Kidney tubule cell (primary cell): ENCODE results near the gene SCYGR6.
A peak's percentile ranks its signal among the peaks of the same experiment; 100 is the strongest.
"Not testable (repeated sequence)": the region's sequence is repeated elsewhere in the genome, so short reads cannot be mapped to it uniquely, and the experiment has no call there.

Experiments used
- DNase-seq: peaks from one replicate; pipeline ENCODE4 v3.0.0-alpha.2; 2018; ENCODE audit warnings: low spot score

The SCYGR6 gene, protein sequence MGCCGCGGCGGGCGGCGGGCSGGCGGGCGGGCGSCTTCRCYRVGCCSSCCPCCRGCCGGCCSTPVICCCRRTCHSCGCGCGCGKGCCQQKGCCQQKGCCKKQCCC

DNA sequence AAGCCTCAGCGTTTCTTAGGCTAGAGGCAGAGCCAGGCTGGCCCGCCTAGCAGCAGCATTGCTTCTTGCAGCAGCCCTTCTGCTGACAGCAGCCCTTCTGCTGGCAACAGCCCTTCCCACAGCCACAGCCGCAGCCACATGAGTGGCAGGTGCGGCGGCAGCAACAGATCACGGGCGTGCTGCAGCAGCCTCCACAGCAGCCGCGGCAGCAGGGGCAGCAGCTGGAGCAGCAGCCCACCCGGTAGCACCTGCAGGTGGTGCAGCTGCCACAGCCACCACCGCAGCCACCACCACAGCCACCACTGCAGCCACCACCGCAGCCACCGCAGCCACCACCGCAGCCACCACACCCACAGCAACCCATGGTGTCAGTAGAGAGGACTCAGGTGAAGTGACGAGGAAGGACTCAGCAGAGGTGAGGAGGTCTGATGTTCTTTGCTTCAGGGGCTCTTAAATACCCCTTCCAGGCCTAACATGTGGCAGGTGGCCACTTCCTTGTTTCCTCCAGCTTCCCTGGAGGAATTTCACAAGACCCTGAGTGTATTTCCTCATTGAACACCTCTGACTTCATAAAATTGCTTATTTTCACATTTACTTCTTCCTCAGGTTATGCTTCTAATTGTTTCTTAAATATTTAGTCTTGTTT, at the start of gene SCYGR6:
Gene SCYGR6, minus strand, starts transcription at position 364 of the 646 bp plus-strand sequence. Its CDS starts 0 bp downstream, at position 364.
- DNase-seq, result no peak

DNA sequence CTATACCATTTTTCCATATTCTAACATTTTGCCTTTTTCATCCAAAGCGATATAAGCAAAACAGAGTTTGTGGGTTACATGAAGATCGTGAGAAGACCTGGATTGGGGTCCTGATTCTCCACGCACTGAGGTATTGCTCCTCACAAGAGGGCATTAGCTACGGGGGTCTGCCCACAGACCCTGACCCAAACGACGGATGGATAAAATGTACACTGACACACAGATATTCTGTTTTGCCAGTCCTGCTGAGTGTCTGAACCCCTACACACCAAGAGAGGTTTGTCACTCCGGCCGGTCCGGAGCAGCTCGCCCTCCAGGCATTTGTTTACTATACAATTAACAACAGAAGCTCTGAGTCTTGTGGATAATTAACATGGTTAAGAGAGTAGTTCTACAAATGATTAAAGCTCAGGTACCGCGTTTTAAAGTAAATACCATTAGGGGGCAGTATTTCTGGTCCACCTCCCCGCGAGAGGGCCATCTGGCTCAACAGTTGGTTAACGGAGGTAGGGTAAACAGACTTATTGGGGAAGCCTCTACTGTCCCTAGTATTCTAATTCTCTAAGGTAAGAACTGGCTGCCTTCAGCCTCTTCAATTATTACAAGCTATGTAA, 49.6 kb upstream of the SCYGR6 start:
- DNase-seq, result peak; percentile 68

DNA sequence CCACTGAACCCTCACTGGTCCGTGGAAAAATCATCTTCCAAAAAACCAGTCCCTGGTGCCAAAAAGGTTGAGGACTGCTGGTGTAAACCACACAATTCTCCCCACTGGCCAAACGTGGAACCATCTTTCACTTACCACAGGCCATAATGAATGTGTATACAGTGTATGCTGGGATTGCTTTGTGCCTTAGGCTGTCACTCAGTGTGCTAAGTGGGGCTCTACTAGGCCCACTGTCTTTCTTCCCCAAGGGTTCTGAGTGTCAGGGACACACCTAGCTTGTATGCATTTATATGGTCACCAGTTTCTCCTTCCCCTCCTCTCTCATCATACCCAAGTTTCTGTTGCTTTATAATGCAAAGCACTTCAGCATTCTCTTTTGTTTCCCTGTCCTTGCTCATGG, 48.4 kb upstream of the SCYGR6 start:
- DNase-seq, result no peak

DNA sequence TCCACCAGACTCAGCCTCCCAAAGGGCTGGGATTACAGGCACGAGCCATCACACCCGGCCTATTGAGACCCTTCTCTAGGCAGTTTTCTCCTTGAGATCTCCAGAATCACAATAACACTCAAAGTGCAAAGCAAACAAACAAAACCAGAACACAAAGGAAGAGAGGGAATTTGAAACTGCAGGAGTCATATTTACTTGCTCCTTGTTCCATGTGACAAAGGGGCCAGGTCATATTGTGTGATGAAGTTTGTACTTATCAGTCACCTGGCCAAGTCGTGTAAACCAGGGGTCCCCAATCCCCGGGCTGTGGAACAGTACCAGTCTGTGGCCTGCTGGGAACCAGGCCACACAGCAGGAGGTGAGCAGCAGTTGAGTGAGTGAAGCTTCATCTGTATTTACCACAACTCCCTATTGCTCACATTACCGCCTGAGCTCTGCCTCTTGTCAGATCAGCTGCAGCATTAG, 47.7 kb upstream of the SCYGR6 start:
- no peak for DNase-seq

DNA sequence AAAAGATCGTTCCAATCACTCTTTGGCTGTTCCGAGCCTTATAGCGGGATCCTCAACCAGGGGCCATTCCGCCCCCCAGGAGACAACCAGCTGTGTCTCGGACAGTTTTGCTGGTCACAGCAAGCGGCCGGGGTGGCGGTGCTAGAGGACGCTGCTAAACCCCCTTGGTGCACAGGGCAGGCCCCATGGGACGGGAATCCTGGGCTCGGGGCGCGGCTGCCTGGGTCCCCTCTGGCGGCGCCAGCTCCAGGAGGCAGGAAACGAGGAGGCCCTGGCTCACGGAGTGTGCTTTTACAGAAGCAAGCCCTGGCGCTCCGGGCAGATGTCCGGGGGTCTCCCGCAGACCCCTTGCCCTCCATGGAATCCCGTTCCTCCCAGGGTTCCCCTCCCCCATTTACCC, 43.3 kb upstream of the SCYGR6 start:
- no peak for DNase-seq

DNA sequence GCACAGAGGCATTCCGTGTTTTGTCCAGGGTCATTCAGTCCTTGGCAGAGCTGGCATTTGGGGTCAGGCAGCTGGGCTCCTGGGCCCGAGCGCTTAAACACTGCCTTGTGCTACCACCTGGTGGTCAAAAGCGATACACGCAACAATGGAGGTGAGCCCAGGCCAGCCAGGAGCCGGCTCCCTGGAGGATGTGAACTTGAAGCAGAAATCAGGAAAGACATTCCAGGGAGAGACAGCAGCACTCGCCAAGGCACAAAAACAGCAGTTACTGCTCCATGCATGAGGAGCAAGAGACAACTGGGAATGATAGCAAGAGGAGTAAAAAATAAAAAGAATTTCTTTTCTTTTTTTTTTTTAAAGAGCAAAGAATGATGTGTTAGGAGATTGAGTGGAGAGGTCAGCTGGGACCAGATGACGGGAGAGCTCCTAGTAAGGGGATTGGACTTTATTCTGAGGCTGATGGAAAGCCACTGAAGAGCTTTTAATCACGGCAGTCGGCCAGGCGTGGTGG, 41.9 kb upstream of the SCYGR6 start:
- peak; percentile 84 for DNase-seq

DNA sequence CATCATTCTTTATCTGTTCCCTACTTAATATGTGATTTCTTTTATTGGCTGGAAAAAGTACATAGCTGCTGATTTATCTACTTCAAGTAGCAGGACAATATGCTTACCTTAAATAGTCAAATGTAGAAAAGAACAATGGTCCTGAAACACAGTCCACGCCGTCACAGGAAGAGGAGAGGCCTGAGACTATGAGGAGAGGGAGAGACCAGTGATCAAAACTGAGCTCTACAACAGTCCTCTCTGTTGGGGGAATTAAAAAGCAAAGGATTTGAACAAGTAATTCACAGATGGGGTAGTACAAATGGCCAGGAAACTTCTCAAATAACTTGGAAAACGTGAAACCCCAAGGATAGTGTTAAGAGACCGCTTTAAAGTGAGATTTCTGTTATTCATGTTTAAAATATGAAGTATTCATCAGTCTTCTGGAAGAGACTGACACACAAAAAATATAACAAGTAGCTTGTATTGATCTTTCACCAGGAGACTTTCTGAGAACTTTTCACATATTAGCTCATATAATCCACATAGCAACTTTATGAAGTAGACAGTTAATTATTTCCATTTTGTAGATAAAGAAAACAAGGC, 41.3 kb upstream of the SCYGR6 start:
- no peak for DNase-seq

DNA sequence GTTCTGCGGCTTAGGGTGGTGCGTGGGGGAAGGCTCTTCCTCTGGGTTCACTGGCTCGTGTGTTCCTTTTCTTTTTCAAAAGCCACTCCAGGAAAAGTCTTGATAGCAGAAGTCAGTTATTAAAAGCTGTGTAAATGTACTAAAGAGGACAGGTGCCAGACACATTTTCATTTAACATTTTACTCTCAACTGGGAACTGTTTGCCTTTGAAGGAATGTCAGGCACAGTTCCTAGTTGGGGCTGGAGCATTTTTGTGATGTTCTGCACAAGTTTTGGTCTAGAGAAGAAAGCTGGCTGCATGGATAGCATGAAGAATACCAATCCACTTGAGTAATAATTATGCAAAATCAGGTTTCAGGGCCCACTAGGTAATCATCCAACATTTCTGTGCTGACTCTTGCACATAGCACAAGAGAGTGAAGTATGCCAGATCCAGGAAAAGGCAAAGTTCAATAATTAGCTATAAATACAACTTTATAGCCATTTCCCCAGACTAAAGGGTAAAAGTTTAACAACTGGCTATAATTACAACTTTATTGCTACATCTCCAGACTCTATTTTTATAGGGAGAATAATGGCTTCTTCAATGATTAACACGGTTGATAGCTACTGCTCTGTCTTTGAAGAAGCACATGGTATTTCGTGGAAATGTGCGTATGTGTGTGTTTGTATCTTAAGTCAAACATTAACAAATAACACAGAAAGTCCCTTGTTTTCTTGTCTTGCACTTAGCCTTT, 37.4 kb upstream of the SCYGR6 start:
- DNase-seq, result peak; percentile 96

DNA sequence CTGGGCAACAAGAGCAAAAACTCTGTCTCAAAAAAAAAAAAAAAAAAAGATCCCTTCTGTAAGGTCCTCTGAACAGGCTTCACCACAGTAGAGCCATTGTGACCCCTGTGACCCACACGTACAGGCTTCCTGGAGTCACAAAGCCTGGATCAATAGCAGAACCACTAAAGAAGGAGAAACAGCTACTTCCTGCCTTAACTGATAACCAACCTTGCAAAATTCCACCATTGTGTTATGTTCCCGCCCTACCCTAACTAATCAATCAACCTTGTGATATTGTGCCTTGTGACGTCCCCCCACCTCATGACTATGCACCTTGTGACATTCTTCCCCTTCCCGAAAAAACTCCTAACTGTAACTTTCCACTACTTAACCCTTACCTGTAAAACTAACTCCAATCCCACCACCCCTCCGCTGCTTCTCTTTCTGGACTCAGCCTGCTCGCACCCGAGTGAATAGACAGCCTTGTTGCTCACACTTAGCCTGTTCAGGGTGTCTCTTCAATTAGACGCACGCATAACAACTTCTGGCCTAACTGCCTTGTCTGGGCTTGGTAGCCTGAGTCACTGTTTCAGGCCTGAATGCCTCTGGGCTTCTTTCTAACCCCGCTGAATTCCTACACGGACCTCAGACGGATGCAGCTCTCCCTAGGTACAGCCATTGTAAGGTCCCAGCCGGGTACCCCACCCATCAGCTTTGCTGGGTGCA, 35.0 kb upstream of the SCYGR6 start:
- peak; percentile 98 for DNase-seq

DNA sequence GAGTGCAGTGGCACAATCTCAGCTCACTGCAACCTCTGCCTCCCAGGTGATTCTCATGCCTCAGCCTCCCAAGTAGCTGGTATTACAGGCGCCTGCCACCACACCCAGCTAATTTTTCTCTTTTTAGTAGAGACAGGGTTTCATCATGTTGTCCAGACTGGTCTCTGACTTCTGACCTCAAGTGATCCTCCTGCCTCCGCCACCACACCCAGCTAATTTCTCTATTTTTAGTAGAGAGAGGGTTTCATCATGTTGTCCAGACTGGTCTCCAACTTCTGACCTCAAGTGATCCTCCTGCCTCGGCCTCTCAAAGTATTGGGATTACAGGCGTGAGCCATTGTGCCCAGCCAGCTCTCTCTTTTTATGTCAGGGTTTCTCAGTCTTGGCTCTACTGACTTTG, 31.7 kb upstream of the SCYGR6 start:
- DNase-seq, result not testable (repeated sequence)

DNA sequence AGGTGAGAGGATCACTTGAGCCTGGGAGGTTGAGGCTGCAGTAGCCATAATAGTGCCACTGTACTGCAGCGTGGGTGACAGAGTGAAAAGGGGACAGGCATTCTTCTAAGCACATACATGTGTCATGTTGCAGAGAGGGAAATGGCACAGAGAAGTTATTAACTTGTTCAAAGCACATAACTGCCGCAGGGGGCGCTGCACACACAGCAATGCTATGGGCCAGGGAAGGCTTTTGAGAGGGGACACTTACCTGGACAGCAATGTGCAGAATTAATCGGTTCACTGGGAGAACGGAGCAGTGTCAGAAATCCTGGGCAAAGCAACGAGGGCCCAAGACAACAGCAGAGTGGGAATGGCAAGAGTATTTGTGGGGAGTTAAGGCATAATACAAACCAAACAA, 23.5 kb upstream of the SCYGR6 start:
- no peak for DNase-seq

DNA sequence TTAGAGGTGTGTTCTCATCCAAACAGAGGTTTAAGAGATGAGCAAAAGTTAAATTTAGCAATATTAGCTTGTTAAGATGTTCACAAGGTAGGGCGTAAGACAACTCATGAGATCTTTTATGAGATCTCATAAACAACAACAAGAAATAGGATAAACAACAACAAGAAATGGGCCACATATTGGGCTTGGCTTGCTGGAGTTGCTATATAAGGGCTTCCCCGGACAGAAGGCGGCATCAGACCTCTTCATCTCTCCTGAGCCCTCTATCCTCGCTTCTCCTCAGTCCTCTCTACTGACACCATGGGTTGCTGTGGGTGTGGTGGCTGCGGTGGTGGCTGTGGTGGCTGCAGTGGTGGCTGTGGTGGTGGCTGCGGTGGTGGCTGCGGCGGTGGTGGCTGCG, 21.0 kb upstream of the SCYGR6 start, which contains the start of gene SCYGR8:
Gene SCYGR8, plus strand, starts transcription at position 301 of the 400 bp plus-strand sequence. Its CDS starts 0 bp downstream, at position 301.
- no peak for DNase-seq

DNA sequence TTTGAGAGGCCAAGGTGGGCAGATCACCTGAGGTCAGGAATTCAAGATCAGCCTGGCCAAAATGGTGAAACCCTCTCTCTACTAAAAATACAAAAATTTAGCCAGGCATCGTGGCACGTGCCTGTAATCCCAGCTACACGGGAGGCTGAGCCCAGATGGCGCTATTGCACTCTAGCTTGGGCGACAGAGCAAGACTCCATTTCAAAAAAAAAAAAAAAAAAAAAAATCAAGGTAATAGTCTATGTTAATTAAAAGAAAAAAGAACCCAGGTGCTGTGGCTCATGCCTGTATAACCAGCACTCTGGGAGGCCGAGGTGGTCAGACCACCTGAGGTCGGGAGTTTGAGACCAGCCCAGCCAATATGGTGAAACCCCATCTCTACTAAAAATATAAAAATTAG, 16.1 kb upstream of the SCYGR6 start:
- peak; percentile 25 for DNase-seq

DNA sequence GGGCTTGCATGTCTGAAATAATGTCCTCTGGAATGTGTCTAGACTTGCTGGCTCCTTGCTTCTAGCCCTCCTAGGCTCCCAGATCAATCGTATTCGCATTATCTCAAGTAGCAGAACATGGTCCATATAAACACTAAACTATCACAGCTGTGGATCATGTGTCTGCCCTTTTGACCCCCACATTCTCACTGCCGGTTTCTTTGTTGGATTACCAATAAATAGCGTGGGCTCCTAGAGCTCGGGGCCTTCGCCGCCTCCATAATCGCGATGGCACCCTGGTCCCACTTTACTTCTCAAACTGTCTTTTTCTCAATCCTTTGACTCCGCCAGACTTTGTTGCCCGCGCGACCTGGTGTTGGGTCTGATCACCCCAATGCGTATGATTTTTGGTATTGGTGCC, 14.8 kb upstream of the SCYGR6 start:
- no peak for DNase-seq

DNA sequence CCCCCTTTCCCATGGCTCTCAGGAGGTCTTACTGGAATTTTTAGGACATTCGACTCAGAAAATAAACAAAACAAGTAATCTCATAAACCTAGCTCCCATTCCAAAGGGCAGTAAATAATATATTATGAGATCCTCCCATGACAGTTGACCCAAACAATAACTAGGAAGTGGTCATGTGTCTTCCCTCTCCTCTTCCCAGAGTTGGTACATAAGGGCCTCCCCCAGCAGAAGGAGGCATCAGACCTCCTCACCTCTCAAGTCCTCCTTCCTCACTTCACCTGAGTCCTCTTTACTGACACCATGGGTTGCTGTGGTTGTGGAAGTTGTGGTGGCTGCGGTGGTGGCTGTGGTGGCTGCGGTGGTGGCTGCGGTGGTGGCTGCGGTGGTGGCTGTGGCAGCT, 3.5 kb upstream of the SCYGR6 start, which contains the start of gene SCYGR7:
Gene SCYGR7, plus strand, starts transcription at position 301 of the 400 bp plus-strand sequence. Its CDS starts 0 bp downstream, at position 301.
- DNase-seq, result no peak

DNA sequence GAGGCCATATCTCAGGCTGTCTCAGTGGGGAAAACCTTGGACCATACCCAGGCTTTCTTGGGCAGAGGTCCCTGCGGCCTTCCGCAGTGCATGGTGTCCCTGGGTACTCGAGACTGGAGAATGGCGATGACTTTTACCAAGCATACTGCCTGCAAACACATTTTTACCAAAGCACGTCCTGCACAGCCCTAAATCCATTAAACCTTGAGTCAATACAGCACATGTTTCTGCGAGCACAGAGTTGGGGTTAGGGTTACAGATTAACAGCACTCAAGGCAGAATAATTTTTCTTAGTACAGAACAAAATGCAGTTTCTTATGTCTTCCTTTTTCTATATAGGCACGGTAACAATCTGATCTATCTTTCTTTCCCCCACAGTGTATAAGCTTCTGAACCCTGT, 1.7 kb downstream of the SCYGR6 start:
- DNase-seq, result not testable (repeated sequence)

DNA sequence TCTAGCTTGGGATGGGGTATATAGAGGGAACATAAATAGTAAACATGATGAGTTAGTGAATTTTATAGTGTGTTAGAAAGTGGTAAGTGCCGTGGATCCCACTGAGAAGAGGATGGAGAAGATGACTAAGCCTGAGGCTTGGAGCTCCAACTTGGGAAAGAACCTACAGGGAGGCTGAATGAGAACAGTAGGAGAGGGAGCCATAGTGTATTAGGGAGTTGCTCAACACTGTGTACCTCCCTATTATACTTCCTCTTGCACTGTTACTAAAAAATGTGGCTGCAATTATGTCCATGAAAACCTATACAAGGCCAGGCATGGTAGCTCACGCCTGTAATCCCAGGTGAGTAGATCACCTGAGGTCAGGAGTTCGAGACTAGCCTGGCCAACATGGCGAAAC, 3.9 kb downstream of the SCYGR6 start:
- no peak for DNase-seq

DNA sequence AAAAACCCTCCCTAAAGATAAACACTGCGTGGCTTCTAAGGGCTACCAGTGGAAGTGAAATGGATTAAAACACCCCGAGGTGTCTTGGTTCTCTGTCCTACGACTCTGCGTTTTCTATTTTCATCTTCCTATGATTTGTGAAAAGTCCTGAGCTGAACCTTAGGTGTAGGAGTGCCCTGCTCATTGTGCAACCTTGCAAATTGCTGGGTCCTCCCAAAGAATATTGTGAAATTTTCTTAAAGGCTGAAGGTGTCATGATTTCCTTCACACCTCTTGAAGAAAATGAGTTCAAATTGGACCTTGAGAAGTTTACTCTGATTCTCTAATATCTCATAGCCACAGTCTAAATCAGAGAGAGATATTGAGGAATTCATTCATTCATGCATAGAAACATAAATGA, 4.9 kb downstream of the SCYGR6 start:
- DNase-seq, result no peak

DNA sequence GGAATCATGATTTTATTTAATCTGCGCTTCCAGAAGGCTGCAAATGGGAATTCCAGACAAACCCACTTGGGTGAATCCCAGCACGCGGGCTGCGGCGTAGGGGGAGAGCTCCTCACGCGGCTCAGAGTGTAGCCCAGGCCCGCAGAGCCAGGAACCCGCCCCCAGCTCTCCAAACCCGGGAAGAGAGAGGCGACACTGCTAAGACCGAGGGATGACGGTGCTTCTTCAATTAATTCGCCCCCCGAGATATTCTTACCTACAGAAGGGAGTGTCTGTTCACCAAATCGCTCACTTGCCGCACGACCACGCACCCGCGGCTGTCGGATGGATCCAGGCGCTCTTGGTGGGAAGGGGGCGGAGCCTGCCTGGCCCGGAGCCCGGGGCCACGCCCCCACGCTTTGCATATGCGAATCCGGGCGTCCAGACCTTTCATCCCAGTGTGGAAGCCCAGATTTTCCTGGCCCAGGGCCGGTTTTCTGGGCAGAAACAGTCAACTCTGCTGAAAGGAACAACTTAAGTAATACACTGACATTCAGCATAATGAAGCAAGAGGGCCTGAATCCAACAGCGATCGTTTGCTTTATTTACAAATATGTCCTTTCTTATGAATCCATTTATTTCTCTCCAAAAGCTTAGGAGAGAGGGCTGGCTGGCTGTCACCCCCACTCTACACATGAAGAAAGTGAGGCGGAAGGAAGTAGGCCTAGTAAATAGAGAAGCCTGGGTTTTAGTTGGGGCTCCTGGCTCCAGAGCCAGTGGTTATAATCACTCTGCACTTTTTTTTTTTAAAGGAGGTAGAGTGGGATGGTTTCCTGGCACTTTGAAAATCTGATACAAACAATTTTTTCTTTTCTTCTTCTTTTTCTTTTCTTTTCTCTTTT, 6.6 kb downstream of the SCYGR6 start, which contains the start of gene SLC19A3:
Gene SLC19A3, minus strand, starts transcription at position 342 of the 881 bp plus-strand sequence. CDS start 15,710 bp downstream, outside the sequence.
- DNase-seq, result peak; percentile 73

DNA sequence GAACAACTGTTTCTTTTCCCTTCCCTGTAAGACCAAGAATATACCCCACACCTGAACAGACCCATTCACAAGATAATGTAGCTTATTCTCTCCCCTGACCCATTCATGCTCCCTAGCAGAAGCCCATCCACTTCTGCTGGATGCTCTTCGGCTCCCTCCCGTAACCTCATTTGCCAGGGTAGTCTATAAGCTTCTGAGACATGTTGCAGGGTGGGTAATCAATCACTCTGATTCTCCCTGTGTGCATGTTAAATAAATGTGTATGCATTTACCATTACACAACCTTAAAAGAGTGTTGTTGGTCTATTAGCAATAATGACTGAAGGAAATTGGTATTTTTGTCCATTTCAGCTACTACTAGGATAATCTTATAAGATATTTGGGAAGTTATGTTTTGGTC, 8.1 kb downstream of the SCYGR6 start:
- no peak for DNase-seq
